ENCODE measurements around the gene AQP2.

DNA sequence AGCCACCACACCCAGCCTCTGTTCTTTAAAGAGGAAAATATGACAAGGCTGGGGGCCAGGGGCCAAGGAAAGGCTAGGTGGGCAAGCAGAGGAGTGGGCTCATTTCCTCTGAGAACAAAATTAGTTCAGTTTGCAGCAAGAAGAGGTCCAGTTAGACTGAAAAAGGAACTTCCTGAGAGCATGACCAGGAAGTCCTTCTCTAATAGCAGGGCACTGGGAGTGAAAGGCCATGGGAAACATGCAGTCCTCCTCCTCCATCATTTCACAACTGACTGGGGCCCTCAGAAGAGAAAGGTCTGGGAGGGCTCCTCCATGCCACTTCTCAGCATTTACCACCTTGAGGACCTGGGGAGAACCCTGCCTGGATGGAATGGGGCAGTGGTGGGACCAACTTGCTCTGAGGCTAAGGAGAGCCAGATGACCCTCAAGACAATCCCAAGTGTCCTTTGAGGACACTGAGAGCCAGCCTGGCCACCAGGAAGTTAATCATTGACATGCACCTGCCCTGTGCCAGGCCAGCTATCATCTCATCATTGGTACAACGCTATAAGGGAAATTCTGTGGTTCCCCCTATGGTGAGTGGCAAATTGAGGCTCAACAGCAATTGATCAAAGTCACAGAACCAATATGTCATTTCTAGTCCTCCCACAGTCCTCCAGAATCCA lies 2.0 kb downstream of the AQP2 start:
- TF ChIP-seq, protein P1, sequence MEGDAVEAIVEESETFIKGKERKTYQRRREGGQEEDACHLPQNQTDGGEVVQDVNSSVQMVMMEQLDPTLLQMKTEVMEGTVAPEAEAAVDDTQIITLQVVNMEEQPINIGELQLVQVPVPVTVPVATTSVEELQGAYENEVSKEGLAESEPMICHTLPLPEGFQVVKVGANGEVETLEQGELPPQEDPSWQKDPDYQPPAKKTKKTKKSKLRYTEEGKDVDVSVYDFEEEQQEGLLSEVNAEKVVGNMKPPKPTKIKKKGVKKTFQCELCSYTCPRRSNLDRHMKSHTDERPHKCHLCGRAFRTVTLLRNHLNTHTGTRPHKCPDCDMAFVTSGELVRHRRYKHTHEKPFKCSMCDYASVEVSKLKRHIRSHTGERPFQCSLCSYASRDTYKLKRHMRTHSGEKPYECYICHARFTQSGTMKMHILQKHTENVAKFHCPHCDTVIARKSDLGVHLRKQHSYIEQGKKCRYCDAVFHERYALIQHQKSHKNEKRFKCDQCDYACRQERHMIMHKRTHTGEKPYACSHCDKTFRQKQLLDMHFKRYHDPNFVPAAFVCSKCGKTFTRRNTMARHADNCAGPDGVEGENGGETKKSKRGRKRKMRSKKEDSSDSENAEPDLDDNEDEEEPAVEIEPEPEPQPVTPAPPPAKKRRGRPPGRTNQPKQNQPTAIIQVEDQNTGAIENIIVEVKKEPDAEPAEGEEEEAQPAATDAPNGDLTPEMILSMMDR (IDR thresholded peaks at IDR 0.05), result no peak
- TF ChIP-seq POLR2A (IDR thresholded peaks at IDR 0.05), result no peak
- TF ChIP-seq POLR2AphosphoS5 (IDR thresholded peaks at IDR 0.05; ENCODE audit: insufficient read depth in 1 of 2, low read depth in 1 of 2), result no peak
